ENCODE results near the gene GPC6.

GRCh38 chr13:93562676-93563075 lies 336.1 kb downstream of the GPC6 start:
- no peak for TF ChIP-seq POLR2A (IDR thresholded peaks at IDR 0.05)
- no peak for TF ChIP-seq CTCF (IDR thresholded peaks at IDR 0.05)
- no peak for TF ChIP-seq POLR2AphosphoS5 (IDR thresholded peaks at IDR 0.05)
